GM18867 (cell line): ENCODE results near the gene BRCC3.

Experiments used
- ATAC-seq: cut with Tn5 transposase; IDR thresholded peaks from one replicate; pipeline ENCODE4 v1.9.1; 2021; ENCODE audit warnings: mild to moderate bottlenecking, moderate library complexity; ENCODE audit not compliant: unreplicated experiment

BRCC3 gene

DNA sequence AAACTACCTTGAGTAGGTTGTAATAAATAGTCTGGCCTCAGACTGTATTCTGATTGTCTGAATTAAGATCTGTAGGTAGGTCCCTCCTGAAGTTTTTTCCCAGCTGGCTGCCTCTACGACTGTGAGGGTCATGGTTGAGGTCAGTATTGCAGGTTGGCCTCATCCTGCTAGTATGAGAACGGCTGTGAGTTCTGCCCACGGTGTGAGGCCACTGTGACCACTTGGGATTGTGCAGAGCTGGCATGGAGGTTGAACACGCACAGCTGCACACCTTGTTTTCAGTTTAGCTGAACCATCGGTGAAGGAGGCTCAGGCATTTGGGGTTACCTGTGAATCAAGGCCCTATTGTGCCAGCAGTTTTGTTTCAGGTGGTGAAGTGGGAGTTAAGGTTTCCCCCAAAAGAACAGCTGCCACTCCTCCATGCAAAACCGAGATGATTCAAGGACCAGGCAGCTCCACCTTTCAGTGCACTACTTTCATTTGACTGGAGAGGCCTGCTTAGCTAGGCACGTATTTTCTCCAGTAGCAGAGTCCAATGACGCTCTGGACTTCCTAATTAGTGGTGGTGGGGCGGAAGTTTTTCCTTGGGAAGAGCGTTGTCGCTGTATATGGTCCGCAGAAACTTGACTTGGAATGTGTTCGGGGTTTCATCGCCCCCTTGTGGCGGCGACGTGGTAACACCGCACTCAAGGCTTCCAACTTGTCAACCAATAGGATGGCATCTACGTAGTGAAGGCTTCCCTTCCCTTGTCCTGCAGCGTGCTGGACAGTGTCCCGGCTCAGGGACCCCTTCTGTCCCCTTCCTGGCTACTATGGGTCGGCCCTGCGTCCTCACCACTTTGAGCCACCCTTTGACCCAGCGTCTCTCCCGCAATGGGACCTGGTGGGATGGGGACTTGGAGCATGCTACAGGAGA lies 14.2 kb upstream of the BRCC3 start:
- ATAC-seq, result peak; percentile 92

DNA sequence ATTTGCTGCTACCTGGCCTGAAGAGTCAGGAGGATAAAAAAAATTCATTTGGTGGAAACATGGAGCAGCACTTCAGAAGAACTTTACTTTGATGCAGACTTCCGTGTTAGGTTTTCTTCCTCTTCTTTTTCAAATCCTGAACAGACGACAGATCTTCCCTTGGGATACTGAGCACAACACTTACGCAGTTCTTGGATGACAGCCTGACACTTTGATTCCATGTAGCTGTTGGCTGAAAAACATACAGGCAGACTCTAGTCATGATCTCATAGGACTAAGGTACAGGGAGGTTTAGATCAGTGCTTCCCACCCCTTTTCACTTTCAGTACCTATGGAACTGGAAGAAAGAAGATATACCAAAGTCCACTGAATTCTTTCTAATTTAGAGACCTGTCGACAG lies 9.5 kb upstream of the BRCC3 start:
- no peak for ATAC-seq

DNA sequence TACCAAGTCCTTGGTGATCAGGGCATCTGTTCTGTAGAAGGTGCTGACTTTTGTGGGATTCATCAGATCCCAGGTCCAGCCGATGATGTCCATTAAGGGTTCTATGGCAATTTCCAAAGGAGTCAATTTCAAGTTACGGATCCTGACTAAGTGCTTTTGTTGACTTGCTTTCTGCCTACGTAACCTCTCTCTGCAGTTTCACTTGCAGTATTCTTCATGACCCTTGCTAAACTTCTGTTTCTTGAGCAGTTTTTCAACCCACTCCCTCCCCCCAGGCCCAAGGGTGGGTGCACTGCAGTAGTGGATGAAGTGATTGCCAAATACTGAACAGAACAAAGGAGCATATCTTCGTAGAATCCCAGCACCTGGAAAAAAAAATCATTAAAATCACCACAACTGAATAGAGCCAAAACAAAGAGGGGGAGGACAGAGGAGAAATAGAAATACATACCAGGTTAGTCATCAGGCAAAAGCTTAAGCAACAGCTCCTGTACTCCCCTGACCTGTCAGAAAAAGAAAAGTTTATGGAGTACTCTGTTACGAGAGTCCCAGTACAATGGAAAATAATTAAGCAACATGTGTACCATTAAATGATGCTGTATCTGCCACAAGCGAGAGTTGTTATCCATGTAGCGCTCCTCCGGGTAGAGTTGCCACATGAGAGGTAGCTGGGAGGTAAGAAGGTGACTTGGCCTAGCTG lies 6.1 kb upstream of the BRCC3 start:
- ATAC-seq, result no peak

DNA sequence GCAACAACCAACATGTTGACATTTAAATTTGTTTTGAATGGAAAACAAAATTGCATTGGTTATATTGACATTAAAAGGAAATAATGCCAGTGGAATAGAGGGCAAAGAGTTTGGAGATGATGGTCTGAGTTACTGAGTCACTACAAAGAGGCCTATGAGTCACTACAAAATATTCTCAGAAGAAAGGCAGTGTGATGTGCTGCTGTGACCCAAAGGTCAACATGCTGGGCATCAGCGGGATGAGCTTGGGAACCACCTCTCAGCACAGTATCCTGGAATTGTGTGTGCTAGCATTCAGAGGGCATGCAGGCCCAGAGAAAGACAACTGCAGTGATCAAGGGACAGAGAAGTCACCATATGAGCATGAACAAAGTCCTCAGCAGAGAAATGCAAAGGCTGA lies 3.1 kb upstream of the BRCC3 start:
- no peak for ATAC-seq

DNA sequence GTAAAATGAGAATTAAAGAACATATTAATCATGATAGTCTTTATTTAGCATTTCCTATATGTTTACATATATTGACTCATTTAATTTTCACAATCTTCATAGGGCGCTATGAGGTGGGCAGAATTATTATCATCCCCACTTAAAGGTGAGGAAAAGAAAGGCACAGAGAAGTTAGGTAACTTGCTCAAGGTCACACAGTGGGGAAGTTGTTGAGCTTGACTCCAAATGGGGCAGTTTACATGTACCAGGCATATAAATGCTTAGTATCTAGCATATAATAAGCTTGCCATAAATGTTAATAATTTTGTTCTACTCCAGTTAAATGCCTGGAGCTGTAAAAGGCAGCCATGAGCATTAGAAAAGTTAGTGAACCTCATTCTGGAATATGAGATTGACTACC lies 1.9 kb upstream of the BRCC3 start:
- ATAC-seq, result no peak

DNA sequence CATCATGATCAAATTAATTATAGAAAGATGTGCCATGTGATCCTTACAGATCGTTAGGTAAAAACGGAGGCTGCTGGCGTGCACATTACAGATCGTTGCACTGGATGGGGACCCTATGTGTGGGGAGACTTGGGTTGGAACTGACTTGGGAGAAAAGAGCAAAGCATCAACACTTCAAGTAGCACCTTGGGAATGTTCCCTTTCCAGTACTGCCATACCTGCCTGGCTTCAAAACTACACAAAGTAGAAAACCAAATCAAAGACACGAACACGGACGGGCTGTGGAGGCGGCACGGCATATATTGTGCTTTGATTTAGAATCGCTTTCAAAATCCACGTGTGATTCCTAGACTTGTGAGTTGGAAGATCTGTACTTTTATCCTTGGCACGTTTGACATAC lies 1.3 kb upstream of the BRCC3 start:
- no peak for ATAC-seq

DNA sequence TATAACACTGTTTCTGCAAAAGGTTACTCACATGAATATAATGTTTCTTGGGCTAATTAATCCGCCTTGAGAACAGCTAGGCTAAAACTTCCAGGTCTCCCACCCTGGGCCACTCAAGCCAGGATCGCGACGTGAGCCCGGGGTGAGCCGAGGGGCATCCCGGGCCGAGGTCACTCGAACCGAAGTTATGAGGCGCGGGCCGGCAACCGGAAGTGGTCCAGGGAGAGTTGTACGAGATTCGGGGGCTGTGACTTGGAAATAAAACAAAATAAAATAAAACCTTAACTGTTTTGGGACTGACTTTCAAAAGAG lies 689 bp upstream of the BRCC3 start:
- ATAC-seq, result peak; percentile 21

DNA sequence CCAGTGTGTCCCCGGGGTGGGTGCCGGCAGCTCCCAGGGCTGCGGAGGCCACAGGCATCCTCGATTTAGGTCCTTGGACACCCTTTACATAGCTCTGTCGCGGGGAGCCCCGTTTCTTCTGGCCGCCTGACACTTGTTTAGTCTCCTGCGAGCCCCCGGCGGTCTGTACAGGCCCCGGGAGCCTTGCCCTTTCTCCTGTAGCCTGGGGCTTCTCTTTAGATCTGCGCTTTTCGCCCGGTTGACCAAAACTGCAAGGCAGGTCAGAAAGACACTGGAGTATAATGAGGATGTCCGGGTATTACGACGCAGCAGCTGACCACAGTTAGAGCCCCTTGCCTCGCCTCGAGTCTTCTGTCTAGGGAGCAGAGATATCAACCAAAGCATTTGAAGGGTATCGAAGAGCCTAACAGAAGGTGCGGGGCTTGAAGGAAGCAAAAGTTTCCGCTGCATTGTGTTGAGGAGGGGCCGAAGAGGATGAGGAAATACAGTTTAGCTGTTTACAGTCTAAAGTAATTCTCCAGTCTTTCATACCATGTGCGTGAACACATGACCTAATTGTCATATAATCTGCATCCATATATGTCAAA lies 479 bp downstream of the BRCC3 start:
- no peak for ATAC-seq

DNA sequence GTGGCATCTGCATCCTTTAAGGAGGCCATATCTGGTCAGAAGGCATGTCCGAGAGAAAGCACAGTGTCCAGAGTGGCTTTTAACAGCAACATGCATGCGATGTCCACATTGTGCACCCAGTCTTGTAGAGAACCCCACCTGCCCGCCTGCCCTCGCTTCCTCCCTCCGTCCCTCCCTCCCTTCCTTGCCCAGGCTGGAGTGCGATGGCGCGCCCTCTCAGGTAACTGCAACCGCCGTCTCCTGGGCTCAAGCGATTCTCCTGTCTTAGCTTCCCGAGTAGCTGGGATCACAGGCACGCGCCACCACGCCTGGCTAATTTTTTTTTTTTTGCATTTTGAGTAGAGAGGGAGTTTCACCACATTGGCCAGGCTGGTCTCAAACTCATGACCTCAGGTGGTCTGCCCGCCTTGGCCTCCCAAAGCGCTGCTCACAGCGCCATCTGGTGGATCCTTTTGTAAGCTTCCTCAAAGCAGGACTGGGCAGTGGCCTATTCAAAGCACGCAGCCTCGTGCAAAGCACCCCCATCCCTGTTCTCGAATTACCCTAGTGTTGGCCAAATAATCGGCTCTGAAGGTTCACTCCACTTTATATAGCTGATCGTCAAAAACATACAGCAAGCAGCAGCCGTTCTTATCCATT lies 15.0 kb downstream of the BRCC3 start:
- no peak for ATAC-seq

DNA sequence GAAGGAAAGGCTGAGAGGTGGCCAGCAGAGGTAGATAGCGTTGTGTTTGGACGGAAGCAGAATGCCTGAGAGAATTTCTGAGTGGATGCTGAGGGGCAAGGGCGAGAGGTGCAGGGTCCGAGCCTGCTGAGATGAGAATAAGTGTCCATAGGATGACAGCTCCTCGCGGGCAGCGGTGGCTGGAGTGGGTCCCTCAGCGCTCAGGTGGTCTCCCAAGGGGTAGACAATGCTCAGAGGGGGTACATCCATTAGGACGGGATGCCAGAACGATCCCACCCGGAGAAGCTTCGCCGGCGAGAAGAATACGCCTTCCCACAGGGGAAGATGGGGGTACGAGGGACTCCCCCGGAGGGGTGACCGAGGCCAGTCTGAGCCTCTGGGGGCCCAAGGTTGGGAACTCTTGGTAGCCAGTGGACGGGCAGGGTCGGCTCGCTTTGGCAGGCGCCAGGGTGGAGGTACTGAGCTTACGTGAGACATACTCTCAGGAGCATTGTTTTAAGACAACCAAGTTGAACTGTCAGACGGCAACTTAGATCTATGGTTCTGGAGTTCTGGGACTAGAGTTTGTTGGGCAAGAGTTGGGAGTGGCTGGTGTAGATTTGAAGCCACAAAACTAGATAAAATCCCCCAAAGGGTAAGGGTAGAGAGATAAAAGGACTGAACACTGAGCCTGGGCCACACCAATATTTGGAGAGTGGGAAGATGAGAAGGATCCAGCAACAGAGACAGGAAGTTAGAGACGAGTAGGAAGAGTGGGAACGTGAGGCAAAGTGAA lies 15.8 kb downstream of the BRCC3 start:
- ATAC-seq, result no peak

DNA sequence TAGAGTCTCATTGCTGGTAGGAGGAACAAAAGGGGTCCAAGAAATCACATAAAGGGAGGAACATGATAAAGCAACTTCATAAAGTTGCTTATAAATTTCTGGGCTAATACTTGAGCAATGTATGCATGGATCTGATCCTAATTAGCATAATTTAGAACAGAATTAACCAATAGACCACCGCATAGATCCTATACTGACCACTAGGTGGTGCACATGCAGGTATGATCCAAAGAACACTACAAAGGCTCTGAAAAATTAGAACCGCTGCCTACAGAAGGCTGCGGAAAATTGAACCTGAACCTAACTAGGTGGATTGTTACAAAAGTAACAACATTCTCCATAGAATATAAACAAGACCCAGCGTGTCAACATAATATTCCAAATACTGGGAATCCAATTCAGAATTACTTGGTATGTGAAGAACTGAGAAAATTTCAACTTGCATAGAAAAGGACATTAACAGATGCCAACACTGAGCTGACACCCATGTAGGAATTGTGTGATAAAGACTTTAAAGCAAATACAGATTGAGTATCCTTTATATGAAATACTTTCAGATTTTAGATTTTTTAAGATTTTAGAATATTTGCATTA lies 23.3 kb downstream of the BRCC3 start:
- ATAC-seq, result peak; percentile 81

DNA sequence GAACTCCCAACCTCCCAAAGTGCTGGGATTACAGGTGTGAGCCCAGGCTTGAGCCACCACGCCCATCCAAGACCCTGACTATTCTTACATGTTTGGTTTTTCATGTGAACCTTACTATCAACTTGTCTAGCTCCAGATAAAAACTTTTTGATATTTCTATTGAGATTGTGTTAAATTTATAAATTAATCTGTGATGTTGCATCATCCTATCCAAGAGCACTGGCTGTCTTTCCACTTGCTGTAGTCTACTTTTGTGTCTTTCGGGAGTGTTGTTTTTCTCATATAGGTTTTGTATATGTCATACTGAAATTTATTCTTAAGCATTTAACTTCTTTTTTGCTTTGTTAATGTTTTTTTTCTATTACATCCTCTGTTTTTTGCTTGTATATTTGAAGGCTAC lies 34.6 kb downstream of the BRCC3 start:
- ATAC-seq, result no peak

DNA sequence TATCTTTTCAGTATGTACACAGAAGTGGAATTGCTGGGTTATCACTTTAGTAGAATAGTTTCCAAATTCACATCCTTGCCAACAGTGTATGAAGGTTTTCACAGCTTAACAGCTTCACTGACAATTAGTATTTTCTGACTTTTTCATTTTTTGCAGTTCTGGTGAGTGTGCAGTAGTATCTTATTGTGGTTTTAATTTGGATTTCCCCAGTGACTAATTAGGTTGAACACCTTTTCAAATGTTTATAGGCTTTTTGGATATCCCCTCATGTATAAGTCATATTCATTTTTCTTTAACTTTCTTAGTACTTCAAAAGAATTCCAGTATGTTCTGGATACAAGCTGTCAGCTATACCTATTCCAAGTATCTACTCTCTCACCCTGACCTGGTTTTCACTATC lies 37.1 kb downstream of the BRCC3 start:
- ATAC-seq, result no peak

DNA sequence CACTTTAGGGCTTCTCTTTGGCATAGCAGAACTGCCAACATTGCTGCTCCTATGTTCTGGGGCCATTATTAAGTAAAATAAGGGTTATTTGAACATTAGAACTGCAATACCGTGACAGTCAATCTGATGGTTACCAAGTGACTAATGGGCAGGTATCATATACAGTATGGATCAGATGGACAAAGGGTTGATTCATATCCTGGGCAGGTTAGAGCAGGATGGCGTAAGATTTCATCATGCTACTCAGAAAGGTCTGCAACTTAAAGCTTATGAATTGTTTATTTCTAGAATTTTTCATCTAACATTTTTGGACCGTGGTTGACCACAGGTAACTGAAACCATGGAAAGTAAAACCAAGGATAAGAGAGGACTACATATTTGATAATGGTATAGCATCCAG lies 40.9 kb downstream of the BRCC3 start:
- ATAC-seq, result no peak

DNA sequence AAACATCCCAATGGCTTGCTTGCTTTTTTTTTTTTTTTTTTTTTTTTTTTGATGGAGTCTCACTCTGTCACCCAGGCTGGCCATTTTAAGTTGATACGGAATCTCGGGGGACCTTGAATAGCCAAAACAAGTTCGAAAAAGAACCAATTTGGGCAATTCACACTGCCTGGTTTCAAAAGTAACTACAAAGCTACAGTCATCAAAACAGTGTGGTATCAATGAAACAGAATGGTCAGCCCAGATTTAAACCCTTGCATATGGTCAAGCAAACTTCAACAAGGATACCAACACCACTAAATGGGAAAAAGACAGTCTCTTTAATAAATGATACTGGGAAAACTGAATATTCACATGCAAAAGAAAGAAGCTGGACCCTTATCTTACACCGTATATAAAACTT lies 41.8 kb downstream of the BRCC3 start:
- ATAC-seq, result no peak

DNA sequence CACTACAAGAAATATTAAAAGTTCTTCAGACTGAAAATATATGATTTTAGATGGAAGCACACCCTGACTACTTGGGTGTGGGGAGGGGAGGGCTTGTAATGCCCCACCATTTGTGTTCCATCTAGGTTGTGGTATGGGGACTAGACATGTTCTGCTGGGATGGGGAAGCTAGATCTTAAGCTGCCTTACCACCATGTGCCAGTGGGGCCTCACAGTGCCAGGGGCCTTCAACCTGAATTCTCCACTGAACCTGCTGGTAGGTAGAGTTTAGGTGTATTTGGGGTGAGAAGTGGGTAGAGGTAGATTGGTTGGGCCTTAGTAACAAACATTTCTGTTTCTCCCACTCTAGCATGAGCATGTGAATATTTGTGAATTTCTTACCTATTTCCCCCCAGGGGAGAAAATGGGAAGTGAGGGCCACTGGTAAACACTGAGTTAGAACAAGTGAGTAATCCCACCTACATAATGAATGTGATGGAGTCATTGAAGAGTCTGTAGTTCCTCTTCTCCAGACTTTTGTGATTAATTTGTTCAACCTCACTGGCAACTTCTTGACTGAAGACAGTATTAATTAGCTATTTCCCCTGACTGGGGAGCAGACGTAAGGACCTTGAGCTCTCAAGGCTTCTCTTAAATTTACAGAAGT lies 44.0 kb downstream of the BRCC3 start:
- ATAC-seq, result no peak

DNA sequence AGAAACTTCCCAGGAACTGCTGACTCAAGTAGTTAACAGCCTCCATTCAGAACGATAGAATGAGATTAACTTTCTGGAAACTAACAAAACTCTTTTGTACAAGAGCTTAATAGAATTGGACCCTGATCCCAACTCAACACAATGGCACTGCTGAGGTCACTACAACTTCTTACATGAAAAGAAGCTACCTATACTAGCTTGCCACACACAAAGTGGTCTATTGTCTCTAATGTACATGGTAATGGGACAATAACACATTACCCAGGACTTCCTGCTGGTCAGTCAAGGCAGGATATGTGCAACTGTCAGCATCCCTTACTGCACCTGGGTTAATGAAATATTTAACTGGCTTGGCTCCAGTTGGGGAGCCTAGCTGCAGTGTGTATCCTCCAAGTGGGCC lies 56.2 kb downstream of the BRCC3 start:
- no peak for ATAC-seq

DNA sequence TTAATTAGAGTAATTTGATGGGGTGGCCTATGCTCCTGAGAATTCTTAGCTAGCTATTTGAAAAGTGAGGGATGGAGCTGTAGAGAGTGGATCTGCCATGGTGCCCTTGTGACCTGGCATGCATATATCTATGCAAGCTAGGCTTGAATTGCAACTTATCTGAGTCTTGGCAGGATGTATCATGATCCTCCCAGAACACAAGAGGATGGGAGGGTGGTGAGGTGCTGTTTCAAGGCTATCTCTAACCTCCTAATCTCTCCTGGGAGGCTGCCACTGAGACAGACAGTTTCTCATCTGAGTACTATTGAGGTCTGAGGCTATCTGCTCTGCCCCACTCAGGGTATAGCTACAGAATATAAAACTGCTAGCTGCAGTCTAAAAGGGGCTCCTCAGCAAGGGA lies 56.6 kb downstream of the BRCC3 start:
- no peak for ATAC-seq

DNA sequence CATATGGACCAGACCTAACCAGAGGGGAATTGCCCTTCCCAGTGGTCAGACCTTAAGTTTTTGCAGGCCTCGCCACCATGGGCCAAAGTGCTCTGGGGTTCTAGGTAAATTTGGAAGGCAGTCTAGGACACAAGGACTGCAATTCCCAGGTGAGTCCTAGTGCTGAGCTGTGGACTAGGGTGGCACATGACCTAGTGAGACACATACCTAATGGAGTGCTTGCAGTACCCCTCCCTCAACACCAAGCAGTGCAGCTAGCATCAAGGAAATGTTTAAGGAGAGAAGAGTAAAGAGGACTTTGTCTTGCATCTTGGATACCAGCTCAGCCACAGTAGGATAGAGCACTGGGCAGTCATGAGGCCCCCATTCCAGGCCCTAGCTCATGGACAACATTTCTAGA lies 60.8 kb downstream of the BRCC3 start:
- no peak for ATAC-seq

DNA sequence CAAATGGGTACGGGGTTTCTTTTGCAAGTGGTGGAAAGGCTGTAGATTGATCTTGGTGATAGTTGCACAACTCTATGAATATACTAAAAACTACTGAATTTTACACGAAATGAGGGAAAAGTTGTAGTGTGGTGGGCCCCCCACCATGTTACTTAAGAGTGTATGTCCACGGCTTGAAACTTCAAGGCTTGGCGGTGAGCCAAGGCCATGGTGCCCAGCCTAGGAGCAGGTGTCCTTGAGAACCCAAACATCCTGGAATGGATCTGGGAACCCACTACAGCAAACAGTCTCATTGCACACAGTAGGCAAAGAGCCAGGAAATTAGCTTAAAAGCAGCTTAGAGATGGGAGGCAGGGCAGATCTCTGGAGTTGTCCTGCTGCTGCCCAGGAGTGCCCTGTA lies 62.9 kb downstream of the BRCC3 start:
- ATAC-seq, result no peak
